HG02798 (cell line): ENCODE data around the gene AMFR.

ENCODE experiments used
- ATAC-seq: cut with Tn5 transposase; IDR thresholded peaks from one replicate; pipeline ENCODE4 v1.9.1; 2021; ENCODE audit warnings: mild to moderate bottlenecking; ENCODE audit not compliant: unreplicated experiment, poor library complexity

Gene AMFR

GRCh38 chr16:56366945-56367344 lies 58.4 kb downstream of the AMFR start:
- no peak for ATAC-seq

DNA sequence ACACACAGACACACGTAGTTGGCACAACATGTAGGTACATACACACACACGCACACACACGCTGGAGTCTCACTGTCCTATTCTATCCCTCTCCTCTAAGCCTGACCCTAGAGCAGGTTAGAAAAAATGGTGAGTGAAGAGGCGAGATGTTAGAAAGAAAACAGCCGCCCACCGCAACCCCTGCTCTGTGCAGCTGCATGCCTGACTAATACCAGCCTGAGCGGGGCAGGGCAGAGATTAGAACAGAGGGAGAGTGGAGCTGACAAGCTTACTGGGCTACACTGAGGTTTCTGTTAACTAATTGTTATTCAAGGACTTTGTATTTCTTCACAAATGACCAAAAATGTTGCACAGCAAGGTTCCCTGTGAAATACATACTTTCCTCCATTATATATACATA lies 59.8 kb downstream of the AMFR start:
- no peak for ATAC-seq

DNA sequence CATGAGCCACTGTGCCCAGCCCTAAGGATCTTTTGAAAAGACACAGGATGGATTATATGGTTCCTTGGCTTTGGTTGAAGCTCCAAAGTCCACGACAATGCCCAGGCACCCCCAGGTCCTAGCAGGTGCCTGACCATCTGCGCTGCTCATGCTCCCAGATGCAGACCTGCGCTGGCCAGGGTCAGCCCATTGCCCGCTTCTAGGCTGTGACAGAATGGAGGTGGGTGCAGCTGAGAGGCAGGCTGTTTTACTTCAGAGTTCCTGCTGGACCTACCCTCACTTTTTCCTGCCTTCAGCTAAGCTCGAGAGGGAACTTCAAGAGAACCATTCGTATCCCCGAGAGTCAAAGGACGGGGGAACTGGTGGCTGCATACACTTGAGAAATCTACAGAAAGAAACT lies 60.5 kb downstream of the AMFR start:
- no peak for ATAC-seq

DNA sequence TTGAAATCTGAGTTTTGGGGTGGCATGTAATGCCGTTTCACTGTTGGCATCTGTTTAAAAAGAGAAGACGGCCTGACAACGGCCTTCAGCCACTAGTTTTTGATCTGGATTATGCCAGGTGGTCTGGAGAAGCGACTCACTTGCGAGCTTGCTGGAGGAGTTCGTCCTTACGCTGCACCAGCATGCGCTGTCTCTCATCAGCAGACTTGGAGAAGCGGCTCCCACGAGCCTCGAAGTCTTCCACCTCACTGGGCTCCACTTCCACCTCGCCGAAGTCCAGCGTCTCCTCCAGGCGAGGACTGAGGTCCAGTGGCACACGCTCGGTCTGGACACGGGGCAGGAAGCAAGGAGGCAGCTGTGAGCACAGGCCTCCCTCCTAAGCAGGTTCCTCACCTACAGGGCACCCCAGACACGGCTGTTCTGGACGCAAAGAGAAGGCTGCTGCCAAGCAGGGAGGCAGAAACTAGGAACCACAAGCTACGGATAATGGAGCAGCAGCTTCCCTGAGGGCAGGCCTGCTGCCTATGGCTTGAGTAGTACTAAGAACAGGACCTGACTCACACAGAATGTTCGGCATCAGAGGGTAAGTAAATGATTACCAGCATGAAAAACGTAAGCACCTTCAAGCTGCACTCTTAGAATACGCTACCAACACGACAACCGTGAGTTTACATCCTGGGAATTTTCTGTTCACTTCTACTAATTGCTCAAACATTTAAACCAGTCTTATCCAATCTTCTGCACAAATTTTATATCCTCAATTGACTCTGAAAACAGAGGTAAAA lies 61.4 kb downstream of the AMFR start:
- no peak for ATAC-seq

DNA sequence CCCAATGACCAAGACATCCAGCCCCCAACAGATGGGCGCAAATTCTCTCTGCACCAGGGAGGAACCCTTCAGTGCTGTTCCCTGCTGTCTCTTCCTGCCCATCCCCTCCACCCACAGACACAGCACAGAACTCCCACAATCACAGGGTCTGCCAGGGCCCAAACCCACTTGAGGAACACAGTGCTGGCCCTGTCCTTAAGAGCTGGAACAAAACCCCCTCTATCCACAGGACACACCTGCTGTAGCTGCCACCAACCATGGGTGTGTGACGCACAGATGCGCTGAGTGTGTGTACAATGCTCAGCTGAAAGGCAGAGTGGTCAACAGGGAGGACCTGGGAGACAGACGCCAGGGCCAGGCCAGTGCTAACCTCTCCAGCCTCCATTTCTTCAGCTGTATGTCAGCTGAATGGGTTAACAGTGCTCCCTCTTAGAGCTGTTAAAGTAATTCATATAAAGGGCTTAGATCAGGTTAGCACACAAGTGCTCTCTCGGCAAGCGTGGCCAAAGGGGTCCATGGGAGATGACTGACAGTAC lies 62.1 kb downstream of the AMFR start:
- no peak for ATAC-seq

- ATAC-seq: no peak
These were observed 62.6 kb downstream of the AMFR start for GRCh38 chr16:56362706-56363105.

GRCh38 chr16:56362057-56362655 lies 63.2 kb downstream of the AMFR start:
- ATAC-seq: no peak

DNA sequence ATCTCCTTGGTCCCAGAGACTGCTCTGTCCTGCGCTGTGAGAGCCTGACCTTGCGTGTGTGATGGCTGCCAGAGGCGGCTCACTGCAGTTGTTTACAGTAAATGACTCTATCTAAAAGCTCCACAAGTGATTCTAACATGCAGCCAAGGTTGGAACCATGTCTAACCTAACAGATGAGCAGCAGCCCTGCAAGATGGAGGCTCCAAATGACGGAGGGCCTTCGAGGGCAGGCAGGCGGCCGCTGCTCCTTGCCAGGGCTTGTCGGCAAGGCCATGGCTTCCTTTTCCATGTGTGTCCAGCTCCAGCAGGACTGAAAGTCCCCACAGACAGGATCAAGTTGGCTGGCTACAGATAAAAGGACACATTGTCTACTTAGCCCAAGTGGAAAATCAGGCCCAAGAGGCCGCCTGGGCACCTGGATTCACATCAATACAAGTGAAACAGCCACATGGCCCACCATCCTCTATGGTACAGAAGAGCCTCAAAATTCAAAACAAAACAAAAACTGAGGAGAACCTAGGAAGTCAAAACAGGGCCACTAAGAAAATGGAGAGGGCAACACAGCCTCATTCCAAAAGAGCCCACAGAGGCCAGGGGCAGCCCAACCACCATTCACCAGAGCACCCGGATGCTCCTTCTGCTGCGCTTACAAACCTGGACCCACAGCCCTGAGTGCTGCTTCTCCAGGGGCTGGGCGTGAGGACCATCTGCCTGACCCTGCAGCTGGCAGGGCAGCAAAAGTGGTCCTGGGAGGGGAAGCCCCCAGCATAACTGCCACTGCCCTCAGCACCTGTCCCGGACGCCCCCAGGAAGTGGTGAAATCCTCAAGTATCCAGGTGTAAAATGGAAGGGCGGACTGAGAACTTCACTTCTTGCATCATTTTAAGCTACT lies 65.0 kb downstream of the AMFR start:
- ATAC-seq: no peak

DNA sequence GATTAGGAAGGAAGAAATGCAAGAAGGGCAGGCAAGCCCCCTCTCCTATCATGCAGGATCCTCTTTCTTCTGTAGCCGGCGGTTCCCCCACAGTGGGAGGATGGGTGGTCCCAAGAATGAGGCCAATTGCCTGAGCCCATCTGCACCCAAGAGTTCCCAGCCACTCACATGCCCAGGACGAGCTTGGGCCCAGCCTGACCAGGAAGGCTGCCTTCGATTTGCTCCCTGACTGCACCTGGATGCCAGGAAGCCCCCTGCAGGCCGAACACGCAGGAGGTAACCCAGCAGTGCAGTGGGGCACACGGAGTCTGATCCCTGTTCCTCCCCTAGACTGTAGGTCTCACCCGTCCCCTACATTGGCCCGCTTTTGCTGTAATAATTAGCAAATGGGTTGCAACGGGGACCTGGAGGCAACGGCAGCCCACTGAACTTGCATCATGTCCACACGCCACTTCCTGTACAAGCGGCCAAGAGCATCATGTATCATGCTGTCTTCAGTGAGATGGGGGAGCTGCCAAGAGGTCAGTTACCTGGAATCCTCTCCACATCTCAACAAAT lies 67.5 kb downstream of the AMFR start:
- no peak for ATAC-seq

GRCh38 chr16:56357241-56357764 lies 68.0 kb downstream of the AMFR start:
- peak; percentile 18 for ATAC-seq

GRCh38 chr16:56356276-56357240 lies 68.8 kb downstream of the AMFR start:
- ATAC-seq: peak; percentile 96

DNA sequence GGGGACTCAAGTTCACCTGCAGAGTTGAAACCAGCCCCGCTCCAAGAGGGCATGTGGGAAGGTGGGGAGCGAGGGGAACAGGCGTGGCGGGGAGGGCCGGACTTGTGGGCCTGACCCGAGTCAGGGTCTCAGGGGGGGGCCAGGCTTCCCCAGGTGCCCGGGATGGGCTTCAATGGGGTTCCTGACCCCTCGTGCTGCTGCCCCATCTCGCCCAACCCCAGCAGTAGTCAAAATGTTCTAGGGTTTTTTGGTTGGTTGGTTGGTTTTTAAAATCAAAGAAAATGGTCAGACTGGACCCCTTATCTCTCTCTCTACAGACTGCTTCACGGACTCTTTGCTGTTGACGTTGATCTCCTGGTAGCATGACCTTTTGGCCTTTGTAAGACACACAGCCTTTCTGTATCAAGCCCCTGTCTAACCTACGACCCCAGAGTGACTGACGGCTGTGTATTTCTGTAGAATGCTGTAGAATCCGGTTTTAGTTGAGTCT lies 69.5 kb downstream of the AMFR start:
- ATAC-seq: no peak

DNA sequence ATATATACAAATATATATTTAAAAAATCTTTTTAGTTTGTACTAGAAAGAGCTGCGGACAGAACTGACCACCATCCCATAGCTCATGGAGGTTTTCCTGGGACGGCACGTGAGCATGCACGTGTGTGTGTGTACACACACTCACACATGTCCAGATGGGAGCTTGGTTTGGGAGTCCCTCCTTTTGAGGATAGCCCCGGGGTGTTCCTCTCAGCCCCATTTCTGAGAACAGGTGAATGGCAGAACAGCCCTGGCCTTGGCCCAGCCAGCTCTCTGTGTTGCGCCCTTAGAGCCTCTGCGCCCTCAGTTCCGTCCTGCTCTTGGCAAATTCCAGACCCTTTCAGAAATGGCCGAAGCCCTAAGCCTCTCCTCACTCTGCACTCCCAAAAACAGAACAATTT lies 70.1 kb downstream of the AMFR start:
- ATAC-seq: no peak

- ATAC-seq: no peak
These were observed 70.6 kb downstream of the AMFR start for GRCh38 chr16:56354746-56355145.

- no peak for ATAC-seq
These were observed 71.3 kb downstream of the AMFR start for GRCh38 chr16:56354016-56354415.

DNA sequence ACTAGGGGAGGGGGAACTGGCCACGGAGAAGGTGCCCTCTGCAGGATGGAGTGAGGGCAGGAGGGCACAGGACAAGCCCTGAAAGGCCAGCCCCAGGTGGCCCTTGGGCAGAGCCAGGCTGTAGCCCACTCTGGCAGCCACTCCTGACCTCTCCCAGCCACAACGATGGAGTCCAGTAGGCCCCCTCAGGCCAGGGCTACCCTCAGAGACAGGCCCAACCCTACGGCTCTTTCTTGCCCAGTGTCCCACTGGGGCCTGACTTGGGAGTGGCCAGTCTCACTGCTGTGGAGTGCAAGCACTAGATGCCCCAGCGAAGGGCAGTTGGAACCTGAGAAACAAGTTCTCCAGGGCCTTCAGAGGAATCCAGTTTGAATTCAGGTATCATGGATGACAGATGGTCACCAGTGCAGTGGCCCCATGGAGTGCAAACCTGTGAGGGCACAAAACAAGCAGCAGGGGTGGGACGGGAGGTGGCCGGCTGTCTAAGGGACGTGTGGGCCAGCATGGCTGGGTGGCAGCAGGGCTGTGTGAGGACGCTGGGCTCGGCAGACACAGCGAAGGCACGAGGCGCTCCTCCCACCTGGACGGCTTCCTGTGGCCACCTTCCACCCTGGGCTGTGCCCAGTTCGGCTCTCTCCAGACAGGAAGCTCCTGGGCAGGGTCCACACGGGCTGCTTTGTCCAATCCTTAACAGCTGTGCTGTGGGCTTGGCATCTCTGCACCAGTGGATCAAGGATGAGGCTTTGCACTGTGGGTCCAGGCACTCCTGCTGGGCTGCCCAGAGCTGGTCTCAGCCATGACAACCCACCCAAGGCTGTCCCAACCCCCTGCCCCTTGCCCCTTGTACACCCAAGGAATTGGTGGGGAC lies 72.1 kb downstream of the AMFR start:
- no peak for ATAC-seq

- no peak for ATAC-seq
These were observed 72.8 kb downstream of the AMFR start for GRCh38 chr16:56352351-56353053.

DNA sequence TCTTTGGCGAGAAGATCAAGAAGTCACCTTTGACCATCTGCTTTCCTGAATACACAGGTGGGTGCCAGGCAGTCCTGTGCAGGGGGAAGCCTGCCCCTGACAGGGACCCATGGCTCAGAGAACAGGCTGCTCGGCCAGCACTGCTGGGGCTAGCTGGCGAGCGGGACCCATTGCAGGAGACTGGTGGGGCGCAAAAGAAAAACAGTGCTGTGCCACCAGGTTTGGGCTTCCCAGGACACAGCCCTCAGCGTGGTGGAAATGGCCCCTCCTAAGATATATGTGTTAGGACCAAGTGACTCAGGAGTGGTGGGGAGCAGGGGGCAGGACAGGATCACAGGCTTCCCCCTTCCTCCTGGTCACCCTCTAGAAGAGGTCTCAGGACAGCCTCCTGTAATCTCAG lies 73.9 kb downstream of the AMFR start:
- no peak for ATAC-seq
